Stomach smooth muscle (tissue), 2 donors: ENCODE measurements around the gene ZBTB43.

ENCODE experiments used
- H3K27ac ChIP-seq: one replicate; pipeline ENCODE4 v1.7.0; 2013; ENCODE audit warnings: mild to moderate bottlenecking, low read length, inconsistent platforms
- H3K27me3 ChIP-seq, 2 donors: one replicate each; pipeline ENCODE4 v1.7.0; 2013; ENCODE audit warnings: low read length in 2 of 2; ENCODE audit not compliant: insufficient read depth in 2 of 2, control insufficient read depth in 1 of 2
- H3K36me3 ChIP-seq, 2 donors: one replicate each; pipeline ENCODE4 v1.7.0; 2013; ENCODE audit warnings: low read length in 2 of 2; ENCODE audit not compliant: control insufficient read depth in 2 of 2, insufficient read depth in 2 of 2
- H3K4me1 ChIP-seq: one replicate; pipeline ENCODE4 v1.7.0; 2013; ENCODE audit warnings: low read length; ENCODE audit not compliant: control insufficient read depth, insufficient read depth
- H3K4me3 ChIP-seq, 2 donors: one replicate each; pipeline ENCODE4 v1.7.0; 2013; ENCODE audit warnings: low read length in 2 of 2
- H3K9ac ChIP-seq, 2 donors: one replicate each; pipeline ENCODE4 v1.7.0; 2013; ENCODE audit warnings: low read length in 2 of 2, mild to moderate bottlenecking in 1 of 2
- H3K9me3 ChIP-seq, 2 donors: one replicate each; pipeline ENCODE4 v1.7.0; 2013; ENCODE audit warnings: low read length in 2 of 2; ENCODE audit not compliant: control insufficient read depth in 2 of 2
- donor health status: healthy.
- donor health status: Pancreatic carcinoma.

Gene ZBTB43

GRCh38 chr9:126857261-126857960 lies 52.6 kb downstream of the ZBTB43 start:
- Histone ChIP-seq H3K4me3 (no peak overlapping the region), H3K9ac (no peak overlapping the region), H3K4me1 (peaks cover 18% of the 10 kb centered on the region)

GRCh38 chr9:126859111-126859510 lies 54.3 kb downstream of the ZBTB43 start:
- H3K36me3 ChIP-seq, result peaks cover 0 to 4% of the 10 kb centered on the region in 2 donors
- no peaks in the 10 kb centered on the region for H3K9me3 ChIP-seq
- H3K4me3 ChIP-seq, result no peak overlapping the region
- peaks cover 0 to 2% of the 10 kb centered on the region in 2 donors for H3K27me3 ChIP-seq
- H3K4me1 ChIP-seq, result peaks cover 18% of the 10 kb centered on the region
- no peak overlapping the region for H3K9ac ChIP-seq
- no peak overlapping the region for H3K27ac ChIP-seq

More at GRCh38 chr9:126857261-126857960, 52.6 kb downstream of the ZBTB43 start:
- Histone ChIP-seq H3K27me3 (peaks cover 0 to 5% of the 10 kb centered on the region in 2 donors), H3K9me3 (no peaks in the 10 kb centered on the region), H3K36me3 (no peaks in the 10 kb centered on the region), H3K27ac (no peak overlapping the region)

GRCh38 chr9:126860077-126860756 lies 55.4 kb downstream of the ZBTB43 start, which contains the start of gene ZBTB34:
Gene ZBTB34 (plus strand): TSS chr9:126860639. CDS start chr9:126879400, 18,761 bp downstream.
- peaks cover 0 to 2% of the 10 kb centered on the region in 2 donors for H3K27me3 ChIP-seq
- H3K4me1 ChIP-seq, result peaks cover 18% of the 10 kb centered on the region
- H3K9me3 ChIP-seq, result no peaks in the 10 kb centered on the region
- peak within 1 kb of the TSS; percentile 74 for H3K27ac ChIP-seq
- H3K36me3 ChIP-seq, result peaks cover 2 to 11% of the 10 kb centered on the region in 2 donors
- peak within 1 kb of the TSS; percentile 75 to 88 for H3K4me3 ChIP-seq
- peak within 1 kb of the TSS; percentile 71 to 85 for H3K9ac ChIP-seq

- Histone ChIP-seq H3K4me3 (peak overlapping the region; percentile 75 to 88), H3K9me3 (no peaks in the 10 kb centered on the region), H3K27me3 (peaks cover 0 to 2% of the 10 kb centered on the region in 2 donors), H3K36me3 (peaks cover 2 to 12% of the 10 kb centered on the region in 2 donors), H3K9ac (peak overlapping the region; percentile 71 to 85), H3K4me1 (peaks cover 18% of the 10 kb centered on the region), H3K27ac (no peak overlapping the region)
Observed at GRCh38 chr9:126860757-126861466, 56.1 kb downstream of the ZBTB43 start.

DNA sequence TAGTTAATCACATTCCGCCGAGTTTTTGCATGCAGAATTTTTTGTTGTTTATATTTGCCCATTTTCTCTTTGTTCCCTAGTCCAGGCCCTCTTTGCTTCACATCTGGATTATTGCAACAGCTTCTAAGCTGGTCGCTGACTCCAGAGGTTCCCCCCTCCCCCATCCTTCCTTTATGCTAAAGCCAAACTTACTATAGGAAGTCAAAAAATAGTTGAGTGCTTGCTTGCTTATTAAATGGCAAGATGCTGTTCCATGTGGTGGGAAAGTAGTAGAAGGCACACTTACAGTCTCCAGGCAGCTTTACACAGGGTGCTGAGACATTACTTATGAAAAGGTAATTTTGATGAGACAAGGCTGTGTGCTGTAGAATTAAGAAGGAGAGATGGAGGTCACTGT lies 56.9 kb downstream of the ZBTB43 start:
- H3K4me1 ChIP-seq, result peaks cover 18% of the 10 kb centered on the region
- no peak overlapping the region for H3K27ac ChIP-seq

DNA sequence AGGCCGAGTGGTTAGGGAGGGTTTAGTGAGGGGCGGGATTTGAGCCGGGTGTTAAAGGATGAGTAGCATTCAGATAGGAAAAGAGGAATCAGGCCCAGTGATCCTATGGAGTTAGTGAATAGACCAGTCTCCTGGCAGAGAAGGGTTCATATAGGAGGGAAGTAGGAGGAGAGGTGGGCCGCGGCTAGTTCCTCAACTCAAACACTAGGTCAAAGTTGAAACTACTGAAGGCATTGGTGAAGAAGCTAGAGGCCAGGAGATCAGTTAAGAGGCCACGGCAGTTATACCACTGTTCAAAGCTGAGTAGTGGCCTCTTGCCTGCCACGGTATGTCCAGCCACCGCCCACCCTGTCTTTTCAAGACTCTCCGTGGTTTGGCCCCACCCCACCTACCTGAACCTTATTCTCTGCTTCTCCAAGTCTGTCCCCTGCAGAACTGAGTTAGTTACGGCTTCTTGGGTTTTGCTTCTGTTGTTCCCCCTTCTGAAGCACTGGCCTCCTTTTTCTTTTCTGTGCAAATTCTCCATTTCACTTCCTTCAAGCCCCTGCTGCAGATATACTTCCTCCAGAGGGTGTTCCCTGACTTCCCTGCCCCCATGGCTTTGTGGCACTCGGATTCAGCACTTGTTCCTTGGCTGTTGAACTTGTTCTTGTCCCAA lies 57.4 kb downstream of the ZBTB43 start:
- Histone ChIP-seq H3K4me3 (peak overlapping the region; percentile 75 to 88), H3K4me1 (peaks cover 18% of the 10 kb centered on the region), H3K9ac (peak overlapping the region; percentile 29 to 71), H3K27me3 (peaks cover 0 to under 1% of the 10 kb centered on the region in 2 donors), H3K9me3 (no peaks in the 10 kb centered on the region), H3K27ac (no peak overlapping the region), H3K36me3 (peaks cover 5 to 12% of the 10 kb centered on the region in 2 donors)

More for the DNA sequence above, 56.9 kb downstream of the ZBTB43 start:
- H3K36me3 ChIP-seq, result peaks cover 5 to 12% of the 10 kb centered on the region in 2 donors
- H3K9me3 ChIP-seq, result no peaks in the 10 kb centered on the region
- H3K9ac ChIP-seq, result peak overlapping the region; percentile 71 to 85
- peaks cover 0 to 2% of the 10 kb centered on the region in 2 donors for H3K27me3 ChIP-seq
- peak overlapping the region; percentile 75 to 88 for H3K4me3 ChIP-seq

GRCh38 chr9:126864771-126865170 lies 59.9 kb downstream of the ZBTB43 start:
- H3K36me3 ChIP-seq, result peaks cover 9 to 12% of the 10 kb centered on the region in 2 donors
- H3K9me3 ChIP-seq, result no peaks in the 10 kb centered on the region
- peaks cover 16% of the 10 kb centered on the region for H3K4me1 ChIP-seq
- no peak overlapping the region for H3K9ac ChIP-seq
- H3K27ac ChIP-seq, result no peak overlapping the region
- no peak overlapping the region for H3K4me3 ChIP-seq
- H3K27me3 ChIP-seq, result no peaks in the 10 kb centered on the region

- no peaks in the 10 kb centered on the region for H3K9me3 ChIP-seq
- no peak overlapping the region for H3K27ac ChIP-seq
- H3K36me3 ChIP-seq, result peaks cover 5 to 9% of the 10 kb centered on the region in 2 donors
- H3K9ac ChIP-seq, result no peak overlapping the region
- H3K4me3 ChIP-seq, result no peak overlapping the region
- H3K27me3 ChIP-seq, result no peaks in the 10 kb centered on the region
- H3K4me1 ChIP-seq, result no peaks in the 10 kb centered on the region
Observed at GRCh38 chr9:126869368-126869767, 64.5 kb downstream of the ZBTB43 start.

- Histone ChIP-seq H3K9ac (no peak overlapping the region), H3K36me3 (peaks cover 0 to 4% of the 10 kb centered on the region in 2 donors), H3K27me3 (no peaks in the 10 kb centered on the region), H3K4me3 (no peak overlapping the region), H3K4me1 (no peaks in the 10 kb centered on the region), H3K27ac (no peak overlapping the region), H3K9me3 (no peaks in the 10 kb centered on the region)
Observed at GRCh38 chr9:126872516-126872915, 67.7 kb downstream of the ZBTB43 start.
